ENCODE data around the gene XRN2. TPM values are rescaled to one million over a fixed set of nuclear protein-coding genes. Genes with fewer than 3 reads are reported as not detected.

The XRN2 gene
- total RNA-seq, 1 donor from 2014 or later: 76.6 TPM

- no peaks in the 10 kb centered on the region for H3K27me3 Mint-ChIP-seq
- H3K36me3 Mint-ChIP-seq: peaks cover 32% of the 10 kb centered on the region
- no peak for TF ChIP-seq CTCF (conservative IDR thresholded peaks at IDR 0.05)
- H3K4me1 Mint-ChIP-seq (ENCODE audit: unreplicated experiment): peaks cover 24% of the 10 kb centered on the region
- H3K9me3 Mint-ChIP-seq: peaks cover 9% of the 10 kb centered on the region
- no peak overlapping the region for H3K4me3 Mint-ChIP-seq
- no peak overlapping the region for H3K27ac Mint-ChIP-seq
- DNase-seq (ENCODE audit: extremely low spot score, unreplicated experiment): no peak
Measured at GRCh38 chr20:21312813-21313474, 9.8 kb downstream of the XRN2 start.

- H3K4me3 Mint-ChIP-seq: no peak overlapping the region
- H3K9me3 Mint-ChIP-seq: peaks cover 9% of the 10 kb centered on the region
- peaks cover 9% of the 10 kb centered on the region for H3K4me1 Mint-ChIP-seq (ENCODE audit: unreplicated experiment)
- H3K27me3 Mint-ChIP-seq: no peaks in the 10 kb centered on the region
- H3K36me3 Mint-ChIP-seq: peaks cover 17% of the 10 kb centered on the region
- no peak for TF ChIP-seq CTCF (conservative IDR thresholded peaks at IDR 0.05)
- no peak overlapping the region for H3K27ac Mint-ChIP-seq
- DNase-seq (ENCODE audit: extremely low spot score, unreplicated experiment): no peak
Measured at GRCh38 chr20:21315138-21315537, 12.0 kb downstream of the XRN2 start.

GRCh38 chr20:21322083-21322710 lies 19.1 kb downstream of the XRN2 start:
- Mint-ChIP-seq H3K27me3 (no peaks in the 10 kb centered on the region), H3K4me1 (ENCODE audit: unreplicated experiment) (peaks cover 26% of the 10 kb centered on the region), H3K9me3 (peaks cover 5% of the 10 kb centered on the region), H3K27ac (no peak overlapping the region), H3K4me3 (no peak overlapping the region), H3K36me3 (peaks cover 31% of the 10 kb centered on the region)
- no peak for DNase-seq (ENCODE audit: extremely low spot score, unreplicated experiment)
- no peak for TF ChIP-seq CTCF (conservative IDR thresholded peaks at IDR 0.05)

GRCh38 chr20:21322921-21323331 lies 19.8 kb downstream of the XRN2 start:
- TF ChIP-seq CTCF (conservative IDR thresholded peaks at IDR 0.05): no peak
- Mint-ChIP-seq H3K27me3 (no peaks in the 10 kb centered on the region), H3K9me3 (no peaks in the 10 kb centered on the region), H3K27ac (no peak overlapping the region), H3K4me1 (ENCODE audit: unreplicated experiment) (peaks cover 26% of the 10 kb centered on the region), H3K36me3 (peaks cover 26% of the 10 kb centered on the region), H3K4me3 (no peak overlapping the region)
- DNase-seq (ENCODE audit: extremely low spot score, unreplicated experiment): no peak

- Mint-ChIP-seq H3K9me3 (no peaks in the 10 kb centered on the region), H3K27me3 (no peaks in the 10 kb centered on the region), H3K27ac (no peak overlapping the region), H3K36me3 (peaks cover 26% of the 10 kb centered on the region), H3K4me3 (no peak overlapping the region), H3K4me1 (ENCODE audit: unreplicated experiment) (peaks cover 26% of the 10 kb centered on the region)
- TF ChIP-seq CTCF (conservative IDR thresholded peaks at IDR 0.05): no peak
- DNase-seq (ENCODE audit: extremely low spot score, unreplicated experiment): no peak
Measured at GRCh38 chr20:21323640-21324039, 20.5 kb downstream of the XRN2 start.

All from type B pancreatic cell (in vitro differentiated cells).